Fibroblast of the conjunctiva (primary cell): ENCODE data around the gene CYP1A1.
"Not testable (repeated sequence)": the region's sequence is repeated elsewhere in the genome, so short reads cannot be mapped to it uniquely, and the experiment has no call there.

Experiments used
- DNase-seq: peaks from one replicate; pipeline ENCODE4 v3.0.0-alpha.2; 2010; ENCODE audit warnings: low read depth

Gene CYP1A1

DNA sequence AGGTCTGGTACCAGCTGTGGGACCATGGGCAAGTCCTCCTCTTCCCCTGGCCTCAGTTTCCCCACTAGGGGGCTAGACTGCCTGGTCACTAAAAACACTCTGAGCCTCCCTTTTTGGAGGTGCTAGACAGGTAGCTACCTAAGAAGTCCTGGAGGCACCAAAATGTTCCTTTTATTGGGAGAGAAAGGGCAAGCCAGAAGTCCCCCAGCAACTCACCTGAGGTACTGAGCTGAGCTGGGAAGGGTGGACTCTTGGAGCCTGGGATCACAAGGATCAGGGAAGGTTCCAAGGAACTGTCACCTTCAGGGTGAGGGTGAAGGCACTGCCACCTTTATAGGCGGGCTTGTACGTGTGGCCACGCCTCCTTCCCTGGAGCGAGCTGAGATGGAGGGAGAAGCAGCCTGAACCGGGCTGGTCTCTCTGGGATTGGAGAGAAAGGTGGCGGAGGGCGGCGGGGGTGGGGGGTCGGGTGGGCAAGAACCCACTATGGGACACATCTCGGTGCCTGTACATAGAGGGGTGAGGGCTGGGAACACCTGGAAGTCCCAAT lies at the start of gene CYP1A1:
TSS of gene CYP1A1 (minus strand) at position 304 of the 550 bp plus-strand sequence. CDS start 2,431 bp downstream, outside the sequence.
- DNase-seq = no peak

DNA sequence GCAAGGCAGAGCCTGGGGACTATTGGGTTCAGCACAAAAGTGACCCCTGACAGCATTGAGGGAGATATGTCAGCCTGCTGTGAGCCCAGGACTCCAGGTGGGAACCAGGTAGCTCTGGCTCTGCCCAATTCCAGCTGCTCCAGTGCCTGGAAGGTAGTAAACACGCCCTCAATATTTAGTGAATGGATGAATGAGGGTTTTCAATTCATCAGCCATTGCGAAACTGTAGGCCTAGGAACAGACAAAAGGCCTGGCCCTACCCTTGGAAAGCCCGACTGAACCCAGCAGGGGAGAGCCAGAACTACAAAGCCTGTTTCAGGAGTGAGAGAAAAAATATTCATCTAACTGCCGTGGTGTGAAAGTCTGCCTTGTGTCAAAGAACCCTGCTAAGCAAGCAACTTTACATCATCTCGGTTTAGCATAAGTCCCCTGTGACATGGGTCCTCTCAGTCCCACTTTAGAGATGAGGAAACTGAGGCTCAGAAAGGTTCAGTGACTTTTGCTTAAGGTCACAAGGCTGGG lies 48.5 kb upstream of the CYP1A1 start:
- DNase-seq = no peak

GRCh38 chr15:74773329-74773728 lies 48.0 kb upstream of the CYP1A1 start:
- DNase-seq = no peak

GRCh38 chr15:74770211-74770903 lies 45.0 kb upstream of the CYP1A1 start:
- no peak for DNase-seq

GRCh38 chr15:74769463-74770025 lies 44.2 kb upstream of the CYP1A1 start:
- DNase-seq = no peak

DNA sequence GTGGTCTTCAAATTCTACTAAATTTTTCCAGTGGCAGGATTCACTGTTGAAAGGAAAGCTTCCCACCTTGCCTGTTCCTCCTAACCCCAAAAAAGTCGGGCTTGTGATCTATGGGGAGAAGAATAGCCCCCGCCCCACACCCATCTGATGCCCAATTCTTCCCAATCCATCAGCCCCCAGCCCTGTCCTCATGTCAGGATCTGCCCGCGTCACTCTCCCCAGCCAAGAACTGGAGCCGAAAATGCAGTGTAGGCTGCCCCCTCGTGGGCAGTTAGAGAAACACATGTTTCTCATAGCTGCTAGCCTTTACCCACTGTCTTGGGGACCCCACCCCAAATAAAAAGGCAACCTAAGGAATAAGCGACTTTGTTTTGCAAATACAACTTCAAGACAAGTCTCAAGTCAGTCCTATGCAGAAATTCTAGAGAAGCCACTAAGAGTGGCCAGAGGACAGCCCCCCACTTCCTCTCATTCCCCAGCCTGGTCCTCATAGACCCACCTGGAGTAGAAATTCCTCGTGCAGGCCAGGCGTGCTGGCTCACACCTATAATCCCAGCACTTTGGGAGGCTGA lies 43.5 kb upstream of the CYP1A1 start:
- DNase-seq = peak; percentile 24

DNA sequence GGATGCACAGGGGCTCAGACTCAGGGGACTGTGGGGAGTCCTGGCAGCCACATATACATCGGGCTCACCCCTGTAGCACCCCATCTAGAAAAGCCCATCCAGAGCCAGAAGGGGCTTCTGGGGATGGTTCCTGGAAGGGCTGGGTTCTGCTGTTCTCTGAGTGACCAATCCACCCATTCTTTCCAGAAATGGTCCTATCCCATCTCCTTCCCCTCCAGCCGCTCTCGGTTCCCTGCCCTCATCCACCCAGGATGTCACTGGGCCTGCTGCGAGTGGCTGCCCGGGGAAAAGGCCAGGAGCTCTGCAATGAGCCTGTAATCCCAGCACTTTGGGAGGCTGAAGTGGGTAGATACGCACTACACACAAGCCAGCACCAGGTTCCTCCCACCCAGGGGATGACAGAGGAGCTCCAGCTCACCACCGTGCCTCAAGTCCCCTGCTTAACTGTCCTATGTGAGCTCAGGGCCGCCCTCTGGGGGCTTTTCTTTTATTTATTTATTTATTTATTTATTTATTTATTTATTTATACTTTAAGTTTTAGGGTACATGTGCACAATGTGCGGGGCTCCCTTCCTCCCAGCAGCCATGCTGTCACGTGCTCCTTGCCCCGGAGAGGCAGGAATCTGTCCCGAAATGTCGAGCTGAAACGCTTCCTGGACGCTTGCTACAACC lies 42.9 kb upstream of the CYP1A1 start:
- DNase-seq = no peak

DNA sequence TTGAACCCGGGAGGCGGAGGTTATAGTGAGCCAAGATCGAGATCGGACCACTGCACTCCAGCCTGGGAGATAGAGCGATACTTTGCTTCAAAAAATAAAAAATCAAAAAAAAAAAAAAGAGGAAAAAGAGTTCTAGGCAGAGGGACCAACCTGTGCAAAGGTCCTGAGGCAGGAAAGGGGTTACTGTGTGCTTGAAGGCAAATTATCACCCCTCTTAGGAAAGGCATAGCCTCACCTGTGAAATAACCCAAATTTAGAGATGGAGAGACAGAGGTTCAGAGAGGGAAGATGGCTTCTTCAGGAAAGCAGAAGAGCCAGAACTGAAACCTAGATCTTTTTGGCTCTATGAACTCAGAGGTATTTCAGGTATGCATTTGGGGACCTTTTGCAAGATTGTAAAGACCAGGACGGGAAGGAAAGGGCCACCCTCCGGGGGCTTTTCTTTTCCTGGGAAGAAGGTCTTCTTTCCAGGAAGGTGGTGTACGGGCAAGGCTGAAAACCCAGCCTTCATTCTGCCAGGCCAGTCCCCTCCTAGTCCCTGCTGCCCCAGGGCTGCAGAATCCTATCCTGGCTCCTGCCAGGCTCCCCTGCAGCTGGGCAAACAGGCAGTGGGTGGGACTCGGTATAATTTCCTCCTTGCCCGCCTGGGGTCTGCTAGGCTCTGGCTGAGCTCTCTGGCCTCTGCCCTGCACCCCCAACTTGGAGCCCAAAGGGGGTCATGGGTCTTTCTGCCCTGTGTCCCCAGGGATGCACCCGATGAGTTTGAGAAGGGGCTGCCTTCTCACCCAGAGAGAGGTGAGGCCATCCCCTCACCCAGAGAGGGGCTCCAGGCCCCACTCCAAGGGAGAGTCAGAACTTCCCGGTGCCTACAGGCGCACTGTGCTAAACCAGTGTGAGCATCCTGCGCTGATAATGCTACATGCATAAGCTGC lies 42.1 kb upstream of the CYP1A1 start:
- no peak for DNase-seq

GRCh38 chr15:74763416-74763815 lies 38.1 kb upstream of the CYP1A1 start:
- no peak for DNase-seq

GRCh38 chr15:74762791-74763150 lies 37.4 kb upstream of the CYP1A1 start:
- no peak for DNase-seq

GRCh38 chr15:74758736-74759135 lies 33.4 kb upstream of the CYP1A1 start:
- no peak for DNase-seq

- no peak for DNase-seq
Observed at GRCh38 chr15:74754593-74755215, 29.4 kb upstream of the CYP1A1 start.

DNA sequence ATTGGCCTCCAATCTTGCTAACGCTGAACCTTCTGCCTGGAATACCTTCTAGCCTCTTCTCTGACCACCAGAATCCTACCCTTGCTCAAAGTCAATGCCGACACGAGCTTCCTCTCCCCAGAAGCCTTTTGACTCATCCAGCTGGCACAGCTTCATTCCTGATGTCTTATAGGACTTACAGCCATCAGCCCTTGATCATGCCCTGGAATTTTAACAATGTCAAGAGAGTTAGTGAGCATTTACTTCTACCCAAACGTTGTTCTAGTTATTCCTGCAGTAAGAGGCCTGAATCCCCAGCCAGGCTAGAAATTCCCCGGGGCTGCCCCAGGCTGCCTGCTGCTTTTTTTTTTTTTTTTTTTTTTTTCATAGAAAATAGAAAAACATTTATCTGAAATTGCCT lies 27.2 kb upstream of the CYP1A1 start:
- no peak for DNase-seq

- DNase-seq = no peak
Observed at GRCh38 chr15:74752011-74752410, 26.7 kb upstream of the CYP1A1 start.

DNA sequence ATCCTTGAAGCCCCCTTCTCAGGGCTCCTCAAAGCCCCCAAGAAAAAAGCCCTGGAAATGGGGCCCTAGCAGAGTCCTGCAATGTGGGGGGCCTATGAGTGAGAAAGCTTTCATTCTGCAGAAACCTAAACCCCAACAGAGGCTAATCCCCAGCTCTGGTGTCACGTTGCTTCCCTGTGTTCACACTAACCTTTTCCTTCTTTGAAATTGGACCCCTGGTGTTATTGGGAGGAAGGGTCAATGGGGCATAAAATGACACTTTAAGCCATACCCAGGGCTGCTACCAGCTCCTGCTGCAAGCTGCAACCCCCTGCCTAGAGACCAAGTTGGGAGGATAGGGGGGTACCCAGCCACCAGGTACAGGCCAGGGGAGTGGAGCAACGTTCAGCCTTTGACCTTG lies 25.4 kb upstream of the CYP1A1 start:
- no peak for DNase-seq

DNA sequence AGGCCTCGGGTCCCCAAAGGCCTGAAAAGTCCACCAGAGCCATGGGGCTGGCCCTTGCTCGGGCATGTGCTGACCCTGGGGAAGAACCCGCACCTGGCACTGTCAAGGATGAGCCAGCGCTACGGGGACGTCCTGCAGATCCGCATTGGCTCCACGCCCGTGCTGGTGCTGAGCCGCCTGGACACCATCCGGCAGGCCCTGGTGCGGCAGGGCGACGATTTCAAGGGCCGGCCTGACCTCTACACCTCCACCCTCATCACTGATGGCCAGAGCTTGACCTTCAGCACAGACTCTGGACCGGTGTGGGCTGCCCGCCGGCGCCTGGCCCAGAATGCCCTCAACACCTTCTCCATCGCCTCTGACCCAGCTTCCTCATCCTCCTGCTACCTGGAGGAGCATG lies 24.5 kb upstream of the CYP1A1 start:
- DNase-seq = no peak

DNA sequence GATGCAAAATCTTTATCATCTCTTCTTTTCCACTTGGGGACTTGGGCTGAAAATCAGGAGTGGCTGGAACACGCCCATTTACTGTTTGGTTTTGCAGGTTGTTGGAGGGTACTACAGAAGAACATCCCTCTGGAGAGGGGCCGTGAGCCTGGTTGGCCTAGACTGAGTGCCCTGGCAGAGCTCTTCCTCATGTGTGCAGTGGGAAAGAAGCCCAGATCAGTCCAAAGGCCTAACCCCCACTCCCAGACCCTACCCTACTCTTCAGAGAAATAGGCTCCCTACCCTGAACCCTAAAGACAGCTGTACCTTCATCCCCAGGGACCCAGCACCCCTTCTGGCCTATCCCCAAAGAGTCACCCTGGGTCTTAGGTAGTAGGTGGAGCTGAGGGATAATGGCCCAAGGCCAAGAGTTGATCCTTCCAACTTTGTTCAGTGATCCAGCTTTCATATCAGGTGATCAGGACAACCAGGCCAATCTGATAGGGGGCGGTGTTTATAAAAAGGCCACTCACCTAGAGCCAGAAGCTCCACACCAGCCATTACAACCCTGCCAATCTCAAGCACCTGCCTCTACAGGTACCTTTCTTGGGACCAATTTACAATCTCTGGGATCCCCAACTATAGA lies 23.1 kb upstream of the CYP1A1 start, which contains the start of gene CYP1A2:
TSS of gene CYP1A2 (plus strand) at position 524 of the 625 bp plus-strand sequence. CDS start 894 bp downstream, outside the sequence.
- DNase-seq = no peak

DNA sequence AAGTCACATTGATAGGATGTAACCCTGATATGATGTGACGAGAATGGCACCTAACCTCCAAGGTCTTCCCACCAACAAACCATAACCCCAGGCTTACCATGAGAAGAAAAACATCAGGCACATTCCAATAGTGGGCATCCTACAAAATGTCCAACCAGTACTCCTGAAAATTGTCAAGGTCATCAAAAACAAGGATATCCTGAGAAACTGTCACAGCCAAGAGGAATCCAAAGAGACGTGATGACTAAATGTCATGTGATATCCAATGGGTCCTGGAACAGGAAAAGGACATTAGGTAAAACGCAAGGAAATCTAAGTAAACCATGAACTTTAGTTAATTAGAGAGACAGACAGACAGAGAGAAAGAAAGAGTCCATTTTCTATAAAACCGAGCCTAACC lies 21.1 kb upstream of the CYP1A1 start:
- no peak for DNase-seq

DNA sequence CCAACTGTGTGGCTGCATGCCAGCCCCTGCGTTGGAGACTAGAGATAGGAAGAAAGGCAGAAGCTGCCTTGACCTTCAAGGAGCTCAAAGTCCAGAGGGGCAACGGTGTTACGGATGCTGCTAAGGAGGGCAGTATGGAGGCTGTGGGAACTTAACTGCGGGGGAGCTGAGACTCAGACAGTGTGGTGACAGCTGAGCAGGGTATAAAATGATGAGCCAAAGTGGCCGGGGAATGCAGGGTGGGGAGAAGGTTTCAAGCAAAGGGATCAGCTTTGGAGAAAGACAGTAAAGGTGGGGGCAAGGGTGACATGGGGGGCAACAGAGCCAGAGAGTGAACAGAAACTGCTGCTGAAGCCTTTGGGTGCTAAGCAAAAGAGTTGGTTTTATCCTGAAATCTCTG lies 17.1 kb upstream of the CYP1A1 start:
- DNase-seq = no peak

DNA sequence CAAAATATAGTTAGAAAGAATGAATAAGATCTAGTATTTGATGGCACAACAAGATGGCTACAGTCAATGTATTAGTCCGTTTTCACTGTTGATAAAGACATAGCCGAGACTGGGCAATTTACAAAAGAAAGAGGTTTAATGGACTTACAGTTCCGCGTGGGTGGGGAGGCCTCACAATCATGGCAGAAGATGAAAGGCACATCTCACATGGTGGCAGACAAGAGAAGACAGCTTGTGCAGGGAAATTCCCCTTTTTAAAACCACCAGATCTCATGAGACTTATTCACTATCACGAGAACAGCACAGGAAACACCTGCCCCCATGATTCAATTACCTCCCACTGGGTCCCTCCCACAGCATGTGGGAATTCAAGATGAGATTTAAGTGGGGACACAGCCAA lies 12.9 kb upstream of the CYP1A1 start:
- not testable (repeated sequence) for DNase-seq
